Parathyroid adenoma (tissue), 2 donors: ENCODE measurements around the gene ANAPC4.

ENCODE experiments used
- H2AFZ ChIP-seq: fragments of 300-600 bp; sonication (generic); one replicate; pipeline ENCODE4 v1.7.0; 2017; ENCODE audit warnings: antibody characterized with exemption, mild to moderate bottlenecking
- H3K27ac ChIP-seq: fragments of 300-600 bp; sonication (generic); one replicate; pipeline ENCODE4 v1.7.0; 2017
- H3K27me3 ChIP-seq: fragments of 300-600 bp; sonication (generic); one replicate; pipeline ENCODE4 v1.7.0; 2017; ENCODE audit warnings: low read length; ENCODE audit not compliant: control insufficient read depth, insufficient read depth
- H3K36me3 ChIP-seq: fragments of 300-600 bp; sonication (generic); one replicate; pipeline ENCODE4 v1.7.0; 2017; ENCODE audit warnings: low read length; ENCODE audit not compliant: control insufficient read depth, insufficient read depth
- H3K4me1 ChIP-seq: fragments of 300-600 bp; sonication (generic); one replicate; pipeline ENCODE4 v1.7.0; 2017; ENCODE audit warnings: control low read depth
- H3K4me2 ChIP-seq: fragments of 300-600 bp; sonication (generic); one replicate; pipeline ENCODE4 v1.7.0; 2017; ENCODE audit warnings: low read length
- H3K4me3 ChIP-seq: fragments of 300-600 bp; sonication (generic); one replicate; pipeline ENCODE4 v1.7.0; 2017; ENCODE audit warnings: low read depth, low read length
- H3K79me2 ChIP-seq: fragments of 300-600 bp; sonication (generic); one replicate; pipeline ENCODE4 v1.7.0; 2017; ENCODE audit warnings: control low read depth
- H3K9ac ChIP-seq: fragments of 300-600 bp; sonication (generic); one replicate; pipeline ENCODE4 v1.7.0; 2017; ENCODE audit warnings: mild to moderate bottlenecking
- H3K9me3 ChIP-seq: fragments of 300-600 bp; sonication (generic); one replicate; pipeline ENCODE4 v1.7.0; 2017; ENCODE audit warnings: low read length; ENCODE audit not compliant: control insufficient read depth
- CTCF ChIP-seq: fragments of 300-600 bp; sonication (generic); IDR thresholded peaks from one replicate; pipeline ENCODE4 v1.7.0; 2017; ENCODE audit warnings: antibody characterized with exemption, mild to moderate bottlenecking
- donor health status: primary hyperparathyroidism.

The ANAPC4 gene

GRCh38 chr4:25451676-25452075, 74.6 kb downstream of the ANAPC4 start:
- no peaks in the 10 kb centered on the region for H3K36me3 ChIP-seq
- TF ChIP-seq CTCF, result no peak

DNA sequence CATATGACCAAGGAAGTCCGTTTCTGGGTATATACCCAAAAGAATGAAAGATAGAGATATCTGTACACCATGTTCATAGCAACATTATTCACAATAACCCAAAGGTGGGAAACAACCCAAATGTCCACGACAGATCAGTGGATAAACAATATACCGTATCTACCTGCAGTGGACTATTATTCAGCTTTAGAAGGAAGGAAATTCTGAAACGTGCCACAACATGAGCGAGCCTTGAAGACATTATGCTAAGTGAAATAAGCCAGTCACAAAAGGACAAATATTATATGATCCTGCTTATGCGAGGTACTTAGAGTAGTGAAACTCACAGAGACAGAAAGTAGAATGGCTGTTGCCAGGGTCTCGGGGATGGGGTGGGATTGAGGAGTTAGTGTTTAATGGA, 75.0 kb downstream of the ANAPC4 start:
- no peak overlapping the region for H3K4me2 ChIP-seq
- no peak overlapping the region for H3K27ac ChIP-seq
- H3K4me1 ChIP-seq, result no peaks in the 10 kb centered on the region
- TF ChIP-seq CTCF, result no peak
- H3K9ac ChIP-seq, result no peak overlapping the region
- no peaks in the 10 kb centered on the region for H3K36me3 ChIP-seq
- no peaks in the 10 kb centered on the region for H3K9me3 ChIP-seq
- H2AFZ ChIP-seq, result no peak overlapping the region
- no peaks in the 10 kb centered on the region for H3K27me3 ChIP-seq
- H3K79me2 ChIP-seq, result no peaks in the 10 kb centered on the region
- H3K4me3 ChIP-seq, result no peak overlapping the region

More at GRCh38 chr4:25451676-25452075, 74.6 kb downstream of the ANAPC4 start:
- H3K79me2 ChIP-seq, result no peaks in the 10 kb centered on the region
- no peak overlapping the region for H3K4me3 ChIP-seq
- H3K27me3 ChIP-seq, result no peaks in the 10 kb centered on the region
- H3K9me3 ChIP-seq, result no peaks in the 10 kb centered on the region
- H2AFZ ChIP-seq, result no peak overlapping the region
- H3K9ac ChIP-seq, result no peak overlapping the region
- H3K4me2 ChIP-seq, result no peak overlapping the region
- H3K27ac ChIP-seq, result no peak overlapping the region
- no peaks in the 10 kb centered on the region for H3K4me1 ChIP-seq

GRCh38 chr4:25454476-25454875, 77.4 kb downstream of the ANAPC4 start:
- TF ChIP-seq CTCF, result no peak
- no peak overlapping the region for H3K9ac ChIP-seq
- H2AFZ ChIP-seq, result no peak overlapping the region
- no peak overlapping the region for H3K4me2 ChIP-seq
- H3K9me3 ChIP-seq, result no peaks in the 10 kb centered on the region
- H3K27me3 ChIP-seq, result no peaks in the 10 kb centered on the region
- H3K36me3 ChIP-seq, result no peaks in the 10 kb centered on the region
- no peak overlapping the region for H3K27ac ChIP-seq
- H3K4me3 ChIP-seq, result no peak overlapping the region
- H3K4me1 ChIP-seq, result no peaks in the 10 kb centered on the region
- no peaks in the 10 kb centered on the region for H3K79me2 ChIP-seq

DNA sequence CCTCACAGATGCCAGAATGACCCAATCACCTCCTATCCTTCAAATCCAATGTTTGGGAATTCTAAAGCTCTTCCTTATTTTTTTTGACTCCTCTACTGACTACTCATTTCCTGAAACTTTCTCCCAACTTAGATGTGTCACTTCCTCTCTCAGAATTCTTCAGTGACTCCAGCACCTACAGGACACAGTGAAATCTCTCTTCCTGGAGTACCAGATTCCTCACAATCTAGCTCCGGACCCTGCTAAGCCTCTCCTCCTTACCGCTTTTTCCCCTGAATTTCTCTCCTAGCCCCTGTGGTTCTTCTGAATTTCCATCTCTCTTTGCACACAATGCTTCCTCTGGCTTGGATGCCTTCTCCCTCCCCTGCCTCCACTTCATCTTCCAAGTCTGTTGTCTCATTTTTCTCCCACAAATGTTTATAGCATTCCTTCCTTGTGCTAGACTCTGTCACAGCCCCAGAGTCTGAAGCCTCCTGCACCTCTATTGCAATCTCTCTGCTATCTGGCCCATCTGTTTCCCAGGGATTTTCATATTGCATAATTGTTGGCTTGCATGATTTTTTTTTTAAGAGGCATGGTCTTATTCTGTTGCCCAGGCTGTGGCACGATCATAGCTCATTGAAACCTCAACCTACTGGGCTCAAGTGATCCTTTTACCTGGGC, 80.1 kb downstream of the ANAPC4 start:
- no peak for TF ChIP-seq CTCF

More for the DNA sequence above, 80.1 kb downstream of the ANAPC4 start:
- no peaks in the 10 kb centered on the region for H3K9me3 ChIP-seq
- H3K9ac ChIP-seq, result no peak overlapping the region
- no peak overlapping the region for H2AFZ ChIP-seq
- no peak overlapping the region for H3K4me3 ChIP-seq
- H3K79me2 ChIP-seq, result no peaks in the 10 kb centered on the region
- no peaks in the 10 kb centered on the region for H3K4me1 ChIP-seq
- H3K4me2 ChIP-seq, result no peak overlapping the region
- H3K27ac ChIP-seq, result no peak overlapping the region
- no peaks in the 10 kb centered on the region for H3K27me3 ChIP-seq
- H3K36me3 ChIP-seq, result no peaks in the 10 kb centered on the region
